IPS-NIHi7 (cell line): ENCODE data around the gene DAW1.
A peak's percentile ranks its signal among the peaks of the same experiment; 100 is the strongest.
"Not testable (repeated sequence)": the region's sequence is repeated elsewhere in the genome, so short reads cannot be mapped to it uniquely, and the experiment has no call there.

Experiments used
- DNase-seq: peaks from one replicate; pipeline ENCODE4 v3.0.0; 2012; ENCODE audit warnings: mixed read lengths; ENCODE audit errors: extremely low spot score

The DAW1 gene

DNA sequence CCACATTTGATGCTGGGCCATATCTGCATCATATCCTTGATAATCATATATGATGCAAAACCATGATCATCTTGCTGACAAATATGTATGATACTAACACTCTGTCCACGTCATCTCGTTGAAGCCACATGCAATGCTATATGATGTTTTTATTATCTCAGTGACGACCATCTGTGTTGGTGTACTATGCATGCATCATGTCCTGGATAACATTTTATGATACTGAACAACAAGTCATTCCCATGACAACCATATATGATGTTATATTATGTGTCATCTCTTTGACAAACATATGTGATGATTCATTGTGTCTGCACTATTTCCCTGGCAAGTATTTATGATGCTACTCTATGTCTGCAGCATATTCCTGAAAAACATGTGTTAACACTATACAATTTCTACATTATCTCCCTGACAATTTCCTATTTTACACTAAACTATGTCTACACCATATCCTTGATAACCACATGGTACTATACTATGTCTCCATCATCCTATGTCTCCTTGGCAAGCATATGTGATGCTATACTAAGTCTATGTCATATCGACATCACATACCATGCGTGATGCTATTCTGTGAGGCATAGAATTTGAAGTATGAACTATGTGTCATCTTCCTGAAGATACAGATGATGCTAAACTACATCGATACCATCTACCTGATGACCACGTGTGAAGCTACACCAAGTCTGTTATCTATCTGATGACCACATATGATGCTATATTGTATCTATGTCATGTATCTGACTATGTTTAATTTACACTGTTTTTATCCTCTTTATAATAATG is 37.0 kb downstream of the DAW1 start:
- DNase-seq = no peak

DNA sequence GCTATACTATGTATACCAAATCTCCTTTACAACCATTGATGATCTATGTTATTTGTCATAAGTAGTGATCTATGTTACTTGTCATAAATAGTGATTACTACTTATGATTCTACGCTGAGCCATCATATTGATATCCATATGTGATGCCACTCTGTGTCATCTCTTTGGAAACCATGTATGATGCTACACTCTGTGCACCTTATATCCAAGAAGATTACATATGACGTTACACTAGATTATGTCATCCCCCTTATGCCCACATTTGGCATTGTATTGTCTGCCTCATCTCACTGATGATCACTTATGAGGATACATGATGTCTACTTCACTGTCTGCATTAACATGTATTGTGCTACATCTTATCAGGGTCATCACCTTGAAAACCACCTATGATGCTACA is 42.9 kb downstream of the DAW1 start:
- DNase-seq = no peak

DNA sequence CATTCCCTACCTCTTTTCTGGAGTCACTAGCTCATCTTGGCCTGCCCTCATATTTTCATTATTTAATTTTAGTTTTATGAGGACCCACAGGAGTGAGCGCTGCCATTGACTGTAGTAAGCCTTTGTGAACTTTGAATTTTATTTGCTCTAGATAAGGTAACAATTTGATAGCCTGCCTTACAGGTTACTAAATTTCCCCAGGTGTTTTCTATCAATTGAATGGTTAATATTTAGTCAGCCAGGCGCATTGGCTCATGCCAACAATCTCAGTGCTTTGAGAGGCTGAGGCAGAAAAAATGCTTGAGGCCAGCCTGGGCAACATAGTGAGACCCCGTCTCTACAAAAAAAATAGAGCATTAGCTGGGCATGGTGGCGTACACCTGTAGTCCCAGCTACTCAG is 50.2 kb downstream of the DAW1 start:
- DNase-seq = no peak

DNA sequence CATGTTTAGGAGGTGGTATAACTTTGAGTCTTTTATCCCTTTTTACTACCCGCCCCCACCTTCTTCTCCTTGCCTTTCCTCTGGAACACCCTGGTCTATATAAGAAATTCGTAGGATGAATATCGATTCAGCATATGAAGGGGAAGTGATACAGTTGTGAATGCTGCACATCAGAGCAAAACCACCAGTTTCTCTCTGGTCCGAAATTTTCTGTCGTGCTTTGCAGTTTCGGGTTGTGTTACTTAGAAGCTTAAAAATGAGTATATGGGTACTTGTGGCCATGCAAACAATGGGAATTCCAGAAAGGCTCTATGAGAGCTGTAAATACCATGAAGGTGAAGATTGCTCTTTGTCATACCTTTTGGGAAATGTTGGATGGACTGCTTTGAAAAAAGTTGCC is 60.6 kb downstream of the DAW1 start:
- no peak for DNase-seq

DNA sequence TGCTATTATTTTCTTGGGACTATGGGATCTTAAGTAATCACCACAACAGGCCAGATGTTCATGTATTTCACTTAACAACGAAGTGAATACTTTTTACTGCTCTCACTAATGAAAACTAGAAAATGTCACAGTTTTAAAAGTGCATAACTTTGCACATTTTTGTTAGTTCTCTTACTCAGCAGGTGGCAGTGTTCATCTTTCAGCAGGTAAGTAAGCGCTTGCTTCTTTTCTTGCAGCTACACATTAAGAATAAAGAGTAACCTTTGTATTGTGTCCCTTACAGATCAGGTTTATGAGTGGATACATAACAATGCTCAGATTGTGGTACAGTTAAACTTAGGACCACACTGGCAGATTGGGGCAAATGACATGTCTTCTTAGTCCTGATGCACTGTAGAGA is 61.0 kb downstream of the DAW1 start:
- DNase-seq = no peak

DNA sequence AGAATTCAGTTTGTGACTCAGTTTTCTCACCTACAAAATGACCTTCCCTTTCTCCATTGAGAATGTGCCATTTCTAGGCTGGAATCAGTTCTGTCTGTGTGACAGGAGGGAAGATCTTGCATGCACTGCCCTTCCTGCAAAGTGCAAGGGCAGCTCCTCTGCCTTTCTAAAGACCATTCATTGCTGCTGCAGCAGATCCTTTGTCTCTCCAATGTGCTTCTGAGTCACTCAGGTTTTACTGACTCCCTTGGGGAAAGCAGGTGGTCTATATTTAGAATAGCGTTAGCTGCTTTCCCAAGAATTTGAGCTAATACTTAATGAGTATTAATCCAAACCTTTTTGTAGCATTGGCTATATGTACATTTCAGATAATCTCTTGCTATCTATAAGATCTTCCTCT is 62.5 kb downstream of the DAW1 start:
- DNase-seq = no peak

DNA sequence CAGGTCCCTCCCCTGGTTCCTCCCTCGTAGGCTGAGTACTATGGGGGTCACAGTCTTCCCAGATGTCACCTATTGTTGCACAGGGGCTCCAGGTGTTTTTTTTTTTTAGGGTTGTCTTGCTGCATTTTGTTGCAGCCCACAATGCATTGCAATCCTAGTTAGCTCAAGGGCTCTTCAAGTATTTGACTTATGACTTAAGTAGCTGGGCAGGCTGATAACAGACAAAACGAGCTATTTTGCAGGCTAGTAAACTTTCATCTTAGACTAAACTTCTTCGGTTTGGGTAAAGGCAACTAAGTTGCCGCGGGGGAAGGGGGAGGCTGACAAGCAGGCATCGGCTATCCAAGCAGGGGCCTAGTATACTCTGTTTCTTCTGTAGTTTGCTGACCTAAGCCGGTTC is 64.8 kb downstream of the DAW1 start:
- not testable (repeated sequence) for DNase-seq

DNA sequence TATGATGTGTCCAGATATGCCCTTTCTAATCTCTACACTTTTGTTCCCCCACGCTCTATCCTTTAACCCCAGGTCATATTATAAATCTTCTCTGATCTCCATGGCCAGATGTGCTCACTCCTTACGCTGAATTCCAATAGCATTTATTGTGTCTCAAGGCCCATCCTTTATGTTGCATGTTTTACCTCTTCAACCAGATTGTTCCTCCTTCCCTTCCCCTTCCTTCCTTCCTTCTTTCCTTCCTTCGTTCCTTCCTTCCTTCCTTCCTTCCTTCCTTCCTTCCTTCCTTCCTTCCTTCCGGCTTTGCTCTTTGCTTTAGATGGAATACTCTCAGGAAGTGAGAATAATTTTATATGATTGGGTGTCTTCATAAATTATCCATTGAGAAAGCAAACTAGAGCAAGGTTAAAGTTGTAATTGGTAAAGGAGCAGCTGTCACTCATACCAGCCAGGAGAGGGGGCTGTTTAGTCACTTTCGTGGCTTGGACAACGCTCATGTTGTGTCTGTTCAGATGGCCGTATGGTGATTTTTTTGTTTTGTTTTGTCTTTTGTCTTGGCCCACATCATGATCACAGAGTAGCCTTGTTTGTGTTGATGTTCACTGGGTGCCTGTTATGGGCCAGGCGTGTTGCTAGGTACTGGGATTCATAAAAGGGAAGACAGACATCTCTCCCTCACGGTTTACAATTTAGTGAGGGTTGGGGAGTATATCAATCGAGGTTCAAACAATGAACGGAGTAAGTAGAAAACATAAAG is 68.0 kb downstream of the DAW1 start:
- peak; percentile 71 for DNase-seq

DNA sequence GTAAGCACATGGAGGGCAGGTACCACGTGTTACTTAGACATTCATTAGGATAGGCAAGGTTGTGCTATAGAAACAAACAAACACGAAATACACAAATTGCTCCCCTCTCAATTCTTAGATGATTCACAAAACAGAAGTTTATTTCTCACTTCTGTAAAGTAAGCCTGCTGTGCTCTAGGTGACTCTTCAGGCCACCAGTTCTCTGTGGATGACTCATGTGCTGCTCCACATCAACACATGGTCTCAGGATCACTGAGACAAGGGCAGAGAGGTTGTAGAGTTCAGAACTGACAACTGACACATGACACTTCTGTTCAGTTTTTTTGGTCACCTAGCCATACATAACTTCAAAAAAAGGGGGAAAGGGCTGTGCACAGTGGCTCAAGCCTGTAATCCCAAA is 70.6 kb downstream of the DAW1 start:
- DNase-seq = no peak

DNA sequence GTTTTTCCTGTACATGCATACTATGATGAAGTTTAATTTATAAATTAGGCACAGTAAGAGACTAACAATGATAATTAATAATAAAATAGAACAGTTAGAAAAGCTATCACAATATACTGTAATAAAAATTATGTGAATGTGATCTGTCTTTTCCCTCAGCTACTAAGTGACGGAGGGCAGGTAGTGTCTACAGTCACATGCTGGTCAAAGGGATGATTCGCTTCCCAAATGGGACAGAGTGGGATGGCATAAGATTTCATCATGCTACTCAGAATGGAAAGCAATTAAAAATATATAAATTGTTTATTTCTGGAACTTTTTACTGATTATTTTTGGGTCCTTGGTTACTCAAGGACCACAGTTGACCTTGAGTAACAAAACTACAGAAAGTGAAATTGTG is 71.5 kb downstream of the DAW1 start:
- no peak for DNase-seq

DNA sequence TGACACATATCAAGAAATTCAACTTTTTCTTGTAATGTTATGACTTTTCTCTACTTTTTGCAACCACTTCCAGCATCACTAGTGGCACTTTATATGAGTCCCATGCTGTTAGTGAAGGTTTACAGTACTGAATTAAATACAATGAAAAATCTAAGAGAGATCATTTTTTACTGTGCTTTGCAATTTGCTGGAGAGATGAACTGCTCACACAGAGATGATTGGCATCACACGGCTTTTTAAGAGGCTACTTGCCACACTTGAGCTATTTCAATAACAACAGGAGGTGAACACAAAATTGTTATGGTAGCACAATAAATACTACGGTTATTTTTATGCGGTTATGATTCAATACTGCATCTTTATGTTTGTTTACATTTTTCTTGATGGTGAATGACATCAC is 88.9 kb downstream of the DAW1 start:
- no peak for DNase-seq

DNA sequence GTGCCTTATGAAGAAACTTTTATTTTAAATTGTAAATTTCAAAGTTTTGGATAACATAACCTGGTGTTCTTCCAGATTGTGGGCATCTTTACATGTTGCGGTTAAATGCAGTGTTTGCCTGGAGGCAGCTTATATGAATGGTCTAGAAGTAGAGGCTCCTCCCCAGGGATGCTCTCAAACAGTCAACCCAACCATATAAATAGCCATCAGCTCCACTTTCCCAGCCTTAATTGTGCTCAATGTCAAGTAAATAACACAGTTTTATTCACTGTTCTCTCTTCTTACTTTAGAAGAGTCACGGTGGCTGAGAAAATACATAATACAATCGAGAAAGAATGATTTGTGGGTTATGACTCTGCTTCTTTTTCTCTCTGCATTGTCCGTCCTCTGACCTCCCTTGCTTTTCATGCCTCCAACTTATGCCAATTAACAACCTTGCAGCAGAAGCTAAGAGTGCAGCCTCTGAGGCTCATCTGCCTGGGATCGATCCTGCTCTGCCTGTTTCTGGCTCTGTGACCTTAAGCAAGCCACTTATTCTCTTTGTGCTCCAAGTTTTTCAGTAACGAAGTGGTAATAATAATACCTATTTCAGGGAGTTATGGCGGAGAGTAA is 100.3 kb downstream of the DAW1 start:
- DNase-seq = no peak

DNA sequence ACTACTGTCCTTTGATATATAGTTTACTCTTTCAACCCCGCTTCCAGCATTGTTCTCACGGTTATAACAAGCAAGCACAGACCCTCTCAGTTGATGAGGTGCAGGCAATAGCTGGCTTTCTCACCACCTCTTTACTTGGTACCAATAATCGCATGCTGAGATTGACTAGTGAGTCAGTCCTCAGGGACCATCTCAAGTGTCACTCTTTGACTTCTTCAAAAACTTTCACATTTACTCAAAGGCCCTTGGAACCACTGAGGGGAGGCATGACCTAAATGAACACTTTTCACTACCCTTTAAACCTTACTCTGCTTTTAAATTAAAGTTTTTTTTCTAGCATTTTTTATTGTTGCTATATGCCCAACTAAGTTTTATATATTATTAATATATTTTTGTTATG is 101.8 kb downstream of the DAW1 start:
- no peak for DNase-seq
